GM12801 (cell line): Measurements from ENCODE around the gene SORCS2.

Experiments
- CTCF ChIP-seq: IDR thresholded peaks from one replicate; pipeline ENCODE4 v1.5.1; 2011; ENCODE audit warnings: control low read depth; ENCODE audit not compliant: insufficient read length; ENCODE audit errors: extremely low read depth

Gene SORCS2

GRCh38 chr4:7187691-7188090, 4.6 kb upstream of the SORCS2 start:
- no peak for TF ChIP-seq CTCF

- no peak for TF ChIP-seq CTCF
Measured at GRCh38 chr4:7189066-7189465, 3.3 kb upstream of the SORCS2 start.

- TF ChIP-seq CTCF: no peak
Measured at GRCh38 chr4:7189475-7190277, 2.7 kb upstream of the SORCS2 start.

- no peak for TF ChIP-seq CTCF
Measured at GRCh38 chr4:7190278-7190594, 2.1 kb upstream of the SORCS2 start.

GRCh38 chr4:7190691-7191545, 1.4 kb upstream of the SORCS2 start:
- no peak for TF ChIP-seq CTCF

GRCh38 chr4:7191546-7192251, 639 bp upstream of the SORCS2 start:
- no peak for TF ChIP-seq CTCF
